HepG2 (cell line): ENCODE measurements around the gene CLIC1. TPM values are rescaled to one million over a fixed set of nuclear protein-coding genes. Genes with fewer than 3 reads are reported as not detected.

Source experiments
- ATAC-seq: fragments of 200-7000 bp; cut with Tn5 transposase; 3 replicates; pipeline ENCODE4 v1.9.1; 2020; ENCODE audit warnings: mild to moderate bottlenecking, moderate library complexity
- BruUV-seq: library from RNA; stranded (reverse); fragments of 400-500 nt; replicated peaks from 2 replicates; lab custom pipeline; 2021; lab: Mats Ljungman, UMichigan
- CTCF ChIA-PET: fragments of 300-600 bp; formaldehyde crosslinking; extraction: SDS; loops from one replicate; lab custom pipeline; 2021; ENCODE audit warnings: low total read pairs, inconsistent platforms, low intra/inter-chr PET ratio; lab: Yijun Ruan, JAX
- POLR2A ChIA-PET: fragments of 350-600 bp; sonication (Branson Sonifier 250); formaldehyde crosslinking; loops from one replicate; lab custom pipeline; 2020; ENCODE audit warnings: antibody characterized with exemption, inconsistent platforms; lab: Yijun Ruan, JAX
- DNase-seq: peaks from one replicate; pipeline ENCODE4 v3.0.0-alpha.2; 2015; ENCODE audit warnings: low spot score
- FAIRE-seq: peaks from 3 replicates; lab custom pipeline; 2011; peaks lifted over from hg19 to GRCh38; lab: Jason Lieb, UNC
- H2AFZ ChIP-seq: one replicate; pipeline ENCODE4 v1.6.1; 2011; ENCODE audit warnings: low read length, inconsistent platforms
- H3K27ac ChIP-seq: fragments of 300-600 bp; 3 replicates; pipeline ENCODE4 v1.8.0; 2011; ENCODE audit warnings: mixed run types, mild to moderate bottlenecking, mixed read lengths, low read length, inconsistent platforms; ENCODE audit not compliant: insufficient read depth; ENCODE audit errors: extremely low read length
- H3K27me3 ChIP-seq, 2 experiments: fragments of 200-600 bp in 1 of 2; 2 replicates in 1 of 2; 3 replicates in 1 of 2; pipeline versions ENCODE4 v1.6.0 to v1.8.0; 2011; ENCODE audit warnings: low read length in 2 of 2, mild to moderate bottlenecking in 2 of 2, moderate library complexity in 2 of 2, inconsistent platforms in 1 of 2; ENCODE audit not compliant: insufficient read depth in 2 of 2, control insufficient read depth in 1 of 2
- H3K36me3 ChIP-seq, 2 experiments: fragments of 200-600 bp in 1 of 2; replicated peaks in 1 of 2; 2 replicates in 1 of 2; 3 replicates in 1 of 2; pipeline versions ENCODE4 v1.5.1 to v1.8.0; 2011; ENCODE audit warnings: low read length in 2 of 2, inconsistent platforms in 1 of 2; ENCODE audit not compliant: insufficient read depth in 2 of 2, control insufficient read depth in 1 of 2
- H3K4me1 ChIP-seq: 2 replicates; pipeline ENCODE4 v1.5.1; 2012; ENCODE audit warnings: low read length, inconsistent platforms; ENCODE audit not compliant: insufficient read depth
- H3K4me2 ChIP-seq: 2 replicates; pipeline ENCODE4 v1.6.0; 2011; ENCODE audit warnings: low read depth, low read length, inconsistent platforms
- H3K4me3 ChIP-seq, 3 experiments: fragments of 200-600 bp in 1 of 3; sonication (generic), shearing (Covaris generic) in 1 of 3; replicated peaks in 1 of 3; 2 replicates each; pipeline ENCODE4 v1.5.1; 2011 to 2016; ENCODE audit warnings: low read length in 3 of 3, inconsistent platforms in 2 of 3, low read depth in 2 of 3, mild to moderate bottlenecking in 2 of 3, control low read depth in 1 of 3, mixed read lengths in 1 of 3; ENCODE audit not compliant: insufficient read depth in 1 of 3
- H3K79me2 ChIP-seq: one replicate; pipeline ENCODE4 v1.6.1; 2011; ENCODE audit warnings: low read length, inconsistent platforms; ENCODE audit not compliant: insufficient read depth
- H3K9ac ChIP-seq: 2 replicates; pipeline ENCODE4 v1.6.0; 2011; ENCODE audit warnings: mild to moderate bottlenecking, low read depth, low read length, inconsistent platforms; ENCODE audit not compliant: insufficient read depth
- H3K9me3 ChIP-seq: 2 replicates; pipeline ENCODE4 v1.5.1; 2012; ENCODE audit warnings: mild to moderate bottlenecking, low read length
- H4K20me1 ChIP-seq: 2 replicates; pipeline ENCODE4 v1.6.0; 2011; ENCODE audit warnings: inconsistent platforms, mild to moderate bottlenecking, low read length, moderate library complexity; ENCODE audit not compliant: insufficient read depth
- AGO2 ChIP-seq: fragments of 200-400 bp; formaldehyde crosslinking; optimal IDR thresholded peaks from 2 replicates; pipeline ENCODE3; 2017; ENCODE audit warnings: mild to moderate bottlenecking, low read depth, low read length, moderate library complexity
- KDM5B ChIP-seq: sonication (generic); formaldehyde crosslinking; IDR thresholded peaks from 2 replicates; pipeline ENCODE4 v1.4.0; 2020; ENCODE audit warnings: missing genetic modification reagents, mild to moderate bottlenecking, borderline replicate concordance
- MAFK ChIP-seq, 2 experiments: IDR thresholded peaks in 1 of 2; conservative IDR thresholded peaks in 1 of 2; 2 replicates each; pipeline ENCODE4 v1.6.1; 2011; ENCODE audit warnings: improper control_type of control experiment in 2 of 2, low read length in 2 of 2
- RBFOX2 ChIP-seq: fragments of 200-400 bp; formaldehyde crosslinking; IDR thresholded peaks from 2 replicates; pipeline ENCODE4 v1.6.1; 2017; ENCODE audit warnings: low read depth, mild to moderate bottlenecking, low read length
- ZNF180 ChIP-seq: sonication (generic); formaldehyde crosslinking; IDR thresholded peaks from 2 replicates; pipeline ENCODE4 v1.4.0; 2020; ENCODE audit warnings: low read depth, missing genetic modification reagents, borderline replicate concordance
- ZNF264 ChIP-seq: sonication (generic); formaldehyde crosslinking; IDR thresholded peaks from 2 replicates; pipeline ENCODE4 v1.4.0; 2020; ENCODE audit warnings: missing genetic modification reagents
- ZNF629 ChIP-seq: sonication (generic); formaldehyde crosslinking; conservative IDR thresholded peaks from 2 replicates; pipeline ENCODE4 v1.5.0; 2020; ENCODE audit warnings: missing genetic modification reagents
- ZSCAN20 ChIP-seq: sonication (generic); formaldehyde crosslinking; IDR thresholded peaks from 2 replicates; pipeline ENCODE4 v1.4.0; 2020; ENCODE audit warnings: missing genetic modification reagents, mild to moderate bottlenecking, borderline replicate concordance
- WGBS: methylation state at CpG from one replicate; pipeline ENCODE4 v1.1.6; 2017; ENCODE audit warnings: low lambda C conversion rate; 5-methylcytosine and 5-hydroxymethylcytosine counted together
- in situ Hi-C: cut with HindIII; loops from 2 replicates; pipeline ENCODE4 v1.10.0; 2017; ENCODE audit warnings: low pct_unique_long_range_greater_than_20kb; ENCODE audit not compliant: extremely low pct_ligation_motif_present
- intact Hi-C: fragments of 100-400 bp; cut with micrococcal nuclease; formaldehyde crosslinking; loops from one replicate; pipeline ENCODE4 v1.10.0; 2022; ENCODE audit not compliant: unreplicated experiment
- polyA plus RNA-seq, 8 experiments: library from polyadenylated mRNA; depleted of rRNA in 3 of 8; stranded (reverse) in 7 of 8; unstranded in 1 of 8; fragments of >200 nt; fragmentation: Illumina TruSeq in 4 of 8; extraction: Trizol in 4 of 8; gene quantifications; 2 replicates each; pipeline versions ENCODE4 v1.2.1 to v1.2.3, GENCODE V29; 2011 to 2016; ENCODE audit warnings: low read depth in 4 of 8, missing spikeins in 1 of 8, mixed read lengths in 1 of 8; ENCODE audit not compliant: insufficient read depth in 1 of 8
- total RNA-seq, 5 experiments: library from RNA; depleted of rRNA; stranded (reverse); fragments of >200 nt; fragmentation: Illumina TruSeq; extraction: Trizol; gene quantifications; 2 replicates each; pipeline ENCODE4 v1.2.3, GENCODE V29; 2016; ENCODE audit warnings: low read depth in 1 of 5

Gene CLIC1
- total and polyA plus RNA-seq, 2 of the 13 experiments (the other 11 are each of a cell fraction or from before 2014, with no cell fraction given), result 602 to 891 TPM

GRCh38 chr6:31784098-31784925, 48.0 kb upstream of the CLIC1 start:
- H3K9ac ChIP-seq, result no peak overlapping the region
- POLR2A ChIA-PET, result interaction anchor here (0.7 to 1.6 kb wide), 6 partner anchors 9 to 81 kb away, joined by 3 to 5 read pairs (median 3); partner anchors contain the start of genes ABHD16A and NEU1
- no peak for FAIRE-seq

GRCh38 chr6:31782126-31782855, 46.0 kb upstream of the CLIC1 start:
- Histone ChIP-seq H3K4me3 (no peak overlapping the region), H3K36me3 (peaks cover 50 to 63% of the 10 kb centered on the region in 2 experiments), H4K20me1 (no peaks in the 10 kb centered on the region), H3K79me2 (no peaks in the 10 kb centered on the region), H3K4me2 (no peak overlapping the region), H3K27me3 (no peaks in the 10 kb centered on the region), H3K27ac (no peak overlapping the region), H3K9ac (no peak overlapping the region), H3K4me1 (peaks cover 21% of the 10 kb centered on the region), H2AFZ (no peak overlapping the region), H3K9me3 (no peaks in the 10 kb centered on the region)
- intact Hi-C loops, result no loop called here
- TF ChIP-seq AGO2, result peak; percentile 75
- 0 out of 2 replicates have a peak, but pooled peaks have one; percentile 22 for TF ChIP-seq KDM5B (CRISPR knock-in tag)
- peak; percentile 75 for TF ChIP-seq RBFOX2
- no peak for TF ChIP-seq ZNF264 (CRISPR knock-in tag)
- ChIA-PET POLR2A (interaction anchor here (0.9 to 1.6 kb wide), 2 partner anchors 14 to 25 kb away, joined by 3 to 4 read pairs; partner anchors contain the start of genes LSM2 and VARS1), CTCF (no interaction called here)
- in situ Hi-C loops, result no loop called here
- DNase-seq (no peak), FAIRE-seq (no peak), ATAC-seq (no peak)
- no TSS peak for BruUV-seq
- WGBS, result 97% methylated on average over 26 of the region's 32 CpGs

More at GRCh38 chr6:31784098-31784925, 48.0 kb upstream of the CLIC1 start:
- CTCF ChIA-PET, result no interaction called here
- intact Hi-C loops, result no loop called here
- Histone ChIP-seq H2AFZ (no peak overlapping the region), H3K4me3 (no peak overlapping the region), H3K79me2 (no peaks in the 10 kb centered on the region), H3K36me3 (peaks cover 50 to 69% of the 10 kb centered on the region in 2 experiments), H3K27ac (no peak overlapping the region), H3K27me3 (no peaks in the 10 kb centered on the region), H3K4me1 (peaks cover under 1% of the 10 kb centered on the region; the same call in 1 of the 2 replicates), H4K20me1 (no peaks in the 10 kb centered on the region), H3K9me3 (no peaks in the 10 kb centered on the region), H3K4me2 (no peak overlapping the region)
- in situ Hi-C loops, result no loop called here
- ATAC-seq, result no peak
- BruUV-seq, result no TSS peak
- WGBS, result 96% methylated on average over 15 of the region's 15 CpGs
- TF ChIP-seq ZSCAN20 (CRISPR knock-in tag) (no peak), MAFK (conservative IDR thresholded peaks at IDR 0.05 in 1 of 2, IDR thresholded peaks at IDR 0.05 in 1 of 2; ENCODE audit: low read length in 2 of 2) (no peak), ZNF629 (CRISPR knock-in tag) (0 out of 2 replicates have a peak, but pooled peaks have one; percentile 31), ZNF180 (CRISPR knock-in tag) (no peak)
- DNase-seq, result no peak
